HUES64 (cell line): Measurements from ENCODE around the gene CABP5.

ENCODE experiments used
- H3K27ac ChIP-seq: 2 replicates; pipeline ENCODE4 v1.7.0; 2013; ENCODE audit warnings: low read depth, low read length, inconsistent platforms
- H3K27me3 ChIP-seq: 2 replicates; pipeline ENCODE4 v1.6.1; 2013; ENCODE audit warnings: mild to moderate bottlenecking, low read length; ENCODE audit not compliant: insufficient read depth
- H3K36me3 ChIP-seq: 2 replicates; pipeline ENCODE4 v1.6.1; 2013; ENCODE audit warnings: mild to moderate bottlenecking, low read length; ENCODE audit not compliant: insufficient read depth
- H3K4me1 ChIP-seq: 2 replicates; pipeline ENCODE4 v1.6.1; 2013; ENCODE audit warnings: mild to moderate bottlenecking, low read length, moderate library complexity; ENCODE audit not compliant: insufficient read depth
- H3K4me3 ChIP-seq: 2 replicates; pipeline ENCODE4 v1.5.1; 2013; ENCODE audit warnings: mild to moderate bottlenecking, low read length, moderate library complexity
- H3K9ac ChIP-seq: 2 replicates; pipeline ENCODE4 v1.6.1; 2013; ENCODE audit warnings: mild to moderate bottlenecking, low read depth, low read length
- H3K9me3 ChIP-seq: 2 replicates; pipeline ENCODE4 v1.6.1; 2013; ENCODE audit warnings: low read depth, low read length; ENCODE audit not compliant: insufficient read depth
- WGBS: fragments of 150-250, 120-280 bp; methylation state at CpG from one replicate; pipeline ENCODE4 v1.1.7; 2013; ENCODE audit warnings: missing lambda C conversion rate; 5-methylcytosine and 5-hydroxymethylcytosine counted together

Gene CABP5

DNA sequence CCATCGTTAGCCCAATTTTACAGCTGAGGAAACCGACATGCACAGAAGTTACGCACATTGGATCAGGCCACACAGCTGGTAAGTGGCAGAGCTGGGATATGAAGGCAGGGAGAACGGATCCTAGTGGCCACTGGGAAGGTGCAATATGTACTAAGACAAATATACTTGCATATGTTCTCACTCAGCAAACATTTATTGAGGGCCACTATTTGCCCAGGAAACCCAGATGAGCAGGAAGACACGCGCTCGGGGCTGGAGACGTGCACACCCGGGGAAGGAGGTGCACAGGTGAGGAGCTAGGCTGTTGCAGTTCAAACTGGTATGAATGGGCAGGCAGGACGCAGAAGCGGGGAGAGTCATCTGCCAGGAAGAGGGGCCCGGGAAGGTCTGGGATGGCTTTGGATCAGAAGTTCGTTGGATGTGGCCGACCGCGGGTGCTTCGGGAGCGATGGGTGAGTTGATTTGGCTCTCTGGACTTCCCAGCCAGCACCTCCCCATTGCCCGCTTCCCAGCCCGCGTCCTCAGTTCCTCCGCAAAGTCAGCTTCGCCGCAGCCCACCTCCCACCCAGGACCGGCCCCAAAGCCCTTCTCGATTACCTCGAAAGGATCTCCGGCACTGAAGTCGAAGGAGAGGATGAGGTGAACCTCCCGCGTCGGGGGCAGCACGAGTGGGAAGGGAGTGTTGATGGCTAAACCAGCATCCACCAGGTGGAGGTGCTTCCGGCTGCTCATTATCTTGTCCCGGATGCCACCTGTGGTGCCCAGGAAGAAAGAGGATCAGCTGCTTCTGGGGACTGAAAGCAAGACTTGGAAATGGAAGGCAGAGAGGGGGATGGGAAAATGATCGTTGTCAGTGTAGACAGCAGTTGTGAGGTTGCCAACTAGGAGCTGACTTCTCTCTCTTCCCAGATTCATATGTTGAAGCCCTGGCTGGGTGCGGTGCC, 17.8 kb upstream of the CABP5 start:
- no peaks in the 10 kb centered on the region for H3K27me3 ChIP-seq

DNA sequence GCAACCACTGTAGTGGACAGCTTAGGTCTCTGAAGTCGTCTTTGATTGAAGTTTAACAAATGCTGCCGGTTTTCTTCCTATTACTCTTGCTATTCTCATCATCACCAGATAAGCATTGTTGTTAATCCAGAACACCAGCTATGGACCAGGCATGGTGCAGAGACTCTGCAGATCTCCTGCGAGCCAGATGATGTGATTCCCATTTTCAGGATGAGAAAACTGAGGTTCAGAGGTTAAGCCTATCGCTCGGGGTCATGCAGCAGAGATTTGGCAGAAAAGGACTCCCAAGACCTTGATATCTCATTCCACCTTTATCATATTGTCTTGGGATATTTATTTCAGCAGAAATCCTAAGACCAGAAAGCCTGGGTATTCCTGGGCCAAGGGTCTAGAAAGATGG, 16.5 kb upstream of the CABP5 start:
- WGBS: 89% methylated on average over 5 of the region's 5 CpGs
- H3K27ac ChIP-seq: no peak overlapping the region
- H3K9ac ChIP-seq: no peak overlapping the region
- no peaks in the 10 kb centered on the region for H3K4me1 ChIP-seq
- no peaks in the 10 kb centered on the region for H3K27me3 ChIP-seq
- no peaks in the 10 kb centered on the region for H3K36me3 ChIP-seq
- H3K9me3 ChIP-seq: 0 out of 2 replicates have a peak, but pooled peaks cover 3% of the 10 kb centered on the region
- H3K4me3 ChIP-seq: no peak overlapping the region

More for the DNA sequence above, 17.8 kb upstream of the CABP5 start:
- H3K4me1 ChIP-seq: no peaks in the 10 kb centered on the region
- H3K36me3 ChIP-seq: no peaks in the 10 kb centered on the region
- H3K27ac ChIP-seq: no peak overlapping the region
- H3K9me3 ChIP-seq: 0 out of 2 replicates have a peak, but pooled peaks cover 3% of the 10 kb centered on the region
- WGBS: 84% methylated on average over 37 of the region's 37 CpGs
- H3K9ac ChIP-seq: peak overlapping the region; percentile 19; the same call in 1 of the 2 replicates
- H3K4me3 ChIP-seq: no peak overlapping the region

- Histone ChIP-seq H3K4me3 (no peak overlapping the region), H3K4me1 (no peaks in the 10 kb centered on the region), H3K9me3 (no peaks in the 10 kb centered on the region), H3K9ac (no peak overlapping the region), H3K36me3 (no peaks in the 10 kb centered on the region), H3K27ac (no peak overlapping the region), H3K27me3 (no peaks in the 10 kb centered on the region)
- 95% methylated on average over 6 of the region's 6 CpGs for WGBS
Observed at GRCh38 chr19:48059331-48059730, 15.5 kb upstream of the CABP5 start.

- Histone ChIP-seq H3K27ac (no peak overlapping the region), H3K27me3 (no peaks in the 10 kb centered on the region), H3K9me3 (peaks cover 8% of the 10 kb centered on the region; the same call in 1 of the 2 replicates), H3K4me1 (no peaks in the 10 kb centered on the region), H3K36me3 (no peaks in the 10 kb centered on the region), H3K4me3 (no peak overlapping the region), H3K9ac (no peak overlapping the region)
- 80% methylated on average over 5 of the region's 5 CpGs for WGBS
Observed at GRCh38 chr19:48053856-48054255, 10.0 kb upstream of the CABP5 start.

DNA sequence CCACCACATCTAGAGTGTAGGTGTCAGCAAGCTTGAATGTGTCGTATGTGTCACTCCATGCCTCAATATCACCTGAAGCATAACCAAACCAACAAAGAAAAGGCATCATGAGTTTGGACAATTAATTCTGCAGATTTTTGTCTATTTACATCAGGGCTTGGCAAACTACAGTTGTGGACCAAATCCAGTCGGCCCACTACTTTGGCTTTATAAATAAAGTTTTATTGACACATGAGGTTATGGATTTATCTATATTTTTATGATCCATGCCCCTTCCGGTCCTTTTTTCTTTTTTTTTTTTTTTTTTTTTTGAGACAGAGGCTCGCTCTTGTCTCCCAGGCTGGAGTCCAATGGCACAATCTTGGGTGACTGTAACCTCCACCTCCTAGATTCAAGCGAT, 9.2 kb upstream of the CABP5 start:
- no peak overlapping the region for H3K9ac ChIP-seq
- H3K36me3 ChIP-seq: no peaks in the 10 kb centered on the region
- H3K27me3 ChIP-seq: no peaks in the 10 kb centered on the region
- H3K4me3 ChIP-seq: no peak overlapping the region
- H3K9me3 ChIP-seq: peaks cover 8% of the 10 kb centered on the region; the same call in 1 of the 2 replicates
- H3K4me1 ChIP-seq: no peaks in the 10 kb centered on the region
- no peak overlapping the region for H3K27ac ChIP-seq
- WGBS: 85% methylated on average over 5 of the region's 5 CpGs

DNA sequence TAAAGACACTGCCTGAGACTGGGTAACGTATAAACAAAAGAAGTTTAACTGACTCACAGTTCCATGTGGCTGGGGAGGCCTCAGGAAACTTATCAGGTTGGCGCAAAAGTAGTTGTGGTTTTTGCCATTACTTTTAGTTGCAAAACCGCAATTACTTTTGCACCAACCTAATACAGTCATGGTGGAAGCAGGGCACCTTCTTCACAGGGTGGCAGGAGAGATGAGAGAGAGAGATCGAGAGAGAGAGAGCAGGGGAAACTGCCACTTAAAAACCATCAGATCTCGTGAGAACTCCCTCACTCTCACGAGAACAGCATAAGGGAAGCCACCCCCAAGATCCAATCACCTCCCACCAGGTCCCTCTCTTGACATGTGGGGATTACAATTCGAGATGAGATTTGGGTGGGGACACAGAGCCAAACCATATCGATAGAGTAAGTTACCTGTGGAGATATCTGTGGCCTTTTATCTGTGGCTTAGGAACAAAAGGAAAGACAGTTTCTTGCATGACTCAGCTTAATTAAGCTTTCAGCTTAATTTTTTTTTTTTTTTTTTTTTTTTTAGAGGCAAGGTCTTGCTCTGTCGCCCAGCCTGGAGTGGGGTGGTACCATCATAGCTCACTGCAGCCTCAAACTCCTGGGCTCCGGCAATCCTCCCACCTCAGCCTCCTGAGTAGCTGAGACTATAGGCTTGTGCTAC, 7.6 kb upstream of the CABP5 start:
- Histone ChIP-seq H3K27ac (no peak overlapping the region), H3K9me3 (peaks cover 8% of the 10 kb centered on the region; the same call in 1 of the 2 replicates), H3K4me1 (no peaks in the 10 kb centered on the region), H3K36me3 (no peaks in the 10 kb centered on the region), H3K9ac (no peak overlapping the region), H3K27me3 (no peaks in the 10 kb centered on the region), H3K4me3 (no peak overlapping the region)
- 85% methylated on average over 7 of the region's 10 CpGs for WGBS

DNA sequence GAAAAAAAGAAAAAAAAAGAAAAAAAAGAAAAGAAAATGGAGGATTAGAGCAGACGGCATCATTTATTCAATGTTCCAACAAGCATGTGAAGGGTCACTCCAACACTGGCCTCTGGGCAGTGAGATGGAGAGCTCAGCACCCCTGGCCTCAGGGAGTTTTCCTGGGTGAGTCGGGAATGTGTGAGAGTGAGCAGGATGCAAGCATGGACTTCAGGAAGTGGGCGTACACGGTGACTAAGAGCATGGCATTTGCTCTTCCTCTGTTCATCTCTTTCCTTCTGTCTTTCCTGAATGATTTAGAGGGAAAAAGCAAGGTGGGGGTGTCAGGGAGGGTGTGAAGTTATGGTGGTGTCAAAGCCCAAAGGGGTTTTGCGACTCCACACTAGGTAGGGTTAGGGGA, 682 bp upstream of the CABP5 start:
- Histone ChIP-seq H3K9ac (no peak overlapping the region), H3K9me3 (no peaks in the 10 kb centered on the region; the same call in 1 of the 2 replicates), H3K4me1 (no peaks in the 10 kb centered on the region), H3K4me3 (no peak overlapping the region), H3K27ac (no peak overlapping the region), H3K27me3 (no peaks in the 10 kb centered on the region), H3K36me3 (no peaks in the 10 kb centered on the region)
- WGBS: 98% methylated on average over 5 of the region's 5 CpGs

- Histone ChIP-seq H3K4me1 (no peaks in the 10 kb centered on the region), H3K4me3 (no peak overlapping the region), H3K27me3 (no peaks in the 10 kb centered on the region), H3K36me3 (no peaks in the 10 kb centered on the region), H3K9ac (no peak overlapping the region), H3K27ac (no peak overlapping the region), H3K9me3 (peaks cover 11% of the 10 kb centered on the region)
- WGBS: 69% methylated on average over 2 of the region's 2 CpGs
Observed at GRCh38 chr19:48041877-48042580, 1.9 kb downstream of the CABP5 start.

- no peaks in the 10 kb centered on the region for H3K4me1 ChIP-seq
- 83% methylated on average over 2 of the region's 2 CpGs for WGBS
Observed at GRCh38 chr19:48036765-48037164, 7.1 kb downstream of the CABP5 start.

GRCh38 chr19:48033604-48034003, 10.3 kb downstream of the CABP5 start:
- H3K9ac ChIP-seq: no peak overlapping the region
- peaks cover 21% of the 10 kb centered on the region for H3K9me3 ChIP-seq
- no peaks in the 10 kb centered on the region for H3K36me3 ChIP-seq
- 82% methylated on average over 5 of the region's 5 CpGs for WGBS
- H3K27me3 ChIP-seq: no peaks in the 10 kb centered on the region
- H3K27ac ChIP-seq: no peak overlapping the region
- no peaks in the 10 kb centered on the region for H3K4me1 ChIP-seq
- no peak overlapping the region for H3K4me3 ChIP-seq

More at GRCh38 chr19:48036765-48037164, 7.1 kb downstream of the CABP5 start:
- Histone ChIP-seq H3K27ac (no peak overlapping the region), H3K36me3 (no peaks in the 10 kb centered on the region), H3K4me3 (no peak overlapping the region), H3K9me3 (peaks cover 24% of the 10 kb centered on the region), H3K27me3 (no peaks in the 10 kb centered on the region), H3K9ac (no peak overlapping the region)

DNA sequence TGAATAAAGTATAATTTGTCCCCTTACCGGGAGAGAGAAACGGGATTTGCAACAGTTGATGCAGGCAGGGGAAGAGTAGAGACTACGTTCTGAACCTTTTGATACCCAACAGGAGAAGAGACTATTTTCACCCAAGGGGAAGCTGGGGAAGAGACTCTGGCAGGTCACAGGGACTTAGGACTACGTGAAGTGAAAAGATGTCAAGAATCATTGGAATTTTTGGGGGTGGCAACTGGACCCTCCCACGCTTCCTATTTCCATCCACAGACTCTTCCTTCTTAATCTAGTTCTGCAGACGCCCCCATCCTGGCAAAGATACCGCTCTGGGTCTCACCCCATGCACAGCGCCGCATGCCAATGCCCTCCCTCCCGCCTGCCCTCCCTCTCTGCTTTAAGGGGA, 13.8 kb downstream of the CABP5 start:
- Histone ChIP-seq H3K27ac (no peak overlapping the region), H3K9ac (no peak overlapping the region), H3K4me3 (no peak overlapping the region), H3K9me3 (peaks cover 3% of the 10 kb centered on the region; the same call in 1 of the 2 replicates), H3K36me3 (no peaks in the 10 kb centered on the region), H3K27me3 (no peaks in the 10 kb centered on the region), H3K4me1 (no peaks in the 10 kb centered on the region)
- WGBS: 75% methylated on average over 10 of the region's 10 CpGs
